NB4 (cell line): ENCODE measurements around the gene CDH13.

Experiments
- DNase-seq: peaks from one replicate; pipeline ENCODE4 v3.0.0; 2010; ENCODE audit warnings: low read depth
- H3K4me3 ChIP-seq: one replicate; pipeline ENCODE4 v1.5.1; 2011; ENCODE audit warnings: mild to moderate bottlenecking, low read depth, low read length, moderate library complexity
- CTCF ChIP-seq: IDR thresholded peaks from one replicate; pipeline ENCODE4 v1.5.1; 2012; ENCODE audit warnings: low read depth, low read length
- MYC ChIP-seq: IDR thresholded peaks from 2 replicates; pipeline ENCODE4 v1.6.1; 2011; ENCODE audit warnings: low read depth, low read length
- POLR2A ChIP-seq: IDR thresholded peaks from 2 replicates; pipeline ENCODE4 v1.6.1; 2011; ENCODE audit warnings: mild to moderate bottlenecking; ENCODE audit not compliant: insufficient read length; ENCODE audit errors: extremely low read depth
- TF ChIP-seq, protein P1 (sequence below): IDR thresholded peaks from 2 replicates; pipeline ENCODE4 v1.6.1; 2011; ENCODE audit warnings: low read depth, low read length

CDH13 gene

GRCh38 chr16:82751020-82751419 lies 124.3 kb downstream of the CDH13 start:
- no peak overlapping the region for H3K4me3 ChIP-seq
- DNase-seq = no peak
- TF ChIP-seq, protein P1, sequence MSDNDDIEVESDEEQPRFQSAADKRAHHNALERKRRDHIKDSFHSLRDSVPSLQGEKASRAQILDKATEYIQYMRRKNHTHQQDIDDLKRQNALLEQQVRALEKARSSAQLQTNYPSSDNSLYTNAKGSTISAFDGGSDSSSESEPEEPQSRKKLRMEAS = no peak
- TF ChIP-seq CTCF = no peak
- TF ChIP-seq POLR2A = no peak
- TF ChIP-seq MYC = no peak

DNA sequence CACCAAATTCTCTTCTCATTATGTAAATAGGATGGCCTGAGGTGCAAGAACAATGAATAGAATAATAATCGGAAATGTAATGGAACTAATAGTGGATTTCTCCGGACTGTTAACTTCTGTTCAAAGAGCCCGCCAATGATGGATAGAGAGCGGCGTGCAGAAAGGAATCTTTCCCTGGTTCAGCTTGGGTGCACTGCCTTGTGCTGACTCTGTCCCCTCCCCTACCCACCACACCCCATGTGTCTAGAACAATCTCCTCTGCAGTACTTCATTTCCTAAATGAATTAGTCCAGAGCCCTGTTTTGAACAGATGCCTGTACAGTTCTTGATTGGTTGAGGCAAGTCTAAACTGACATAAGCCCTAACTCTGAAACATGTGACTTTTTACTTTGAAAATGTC lies 125.4 kb downstream of the CDH13 start:
- no peak for DNase-seq
- TF ChIP-seq MYC = no peak
- no peak overlapping the region for H3K4me3 ChIP-seq

DNA sequence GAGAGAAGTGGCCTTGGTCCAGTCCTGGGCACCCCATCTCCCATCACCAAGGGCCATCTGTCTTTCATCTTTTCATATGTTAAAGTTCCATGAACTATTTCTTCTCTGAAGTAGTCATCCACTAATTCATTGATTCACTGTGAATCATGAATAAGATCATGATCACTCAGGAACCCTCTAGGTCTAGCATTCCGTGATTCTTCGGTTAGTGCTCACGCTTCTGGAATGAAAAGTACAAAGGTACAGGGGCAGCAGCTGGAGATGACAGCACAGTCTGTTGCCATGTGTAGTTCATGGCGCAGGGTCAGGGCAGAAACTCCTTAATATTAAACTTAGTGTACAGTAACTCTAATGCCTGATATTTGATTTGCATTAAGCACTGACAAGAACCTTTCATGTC lies 127.1 kb downstream of the CDH13 start:
- no peak for DNase-seq
- no peak overlapping the region for H3K4me3 ChIP-seq
- TF ChIP-seq, protein P1 = no peak
- TF ChIP-seq POLR2A (no peak), MYC (no peak), CTCF (no peak)

GRCh38 chr16:82754716-82755513 lies 128.1 kb downstream of the CDH13 start:
- TF ChIP-seq, protein P1 = no peak
- TF ChIP-seq POLR2A = no peak
- no peak for TF ChIP-seq MYC
- TF ChIP-seq CTCF = no peak
- no peak for DNase-seq
- H3K4me3 ChIP-seq = no peak overlapping the region

DNA sequence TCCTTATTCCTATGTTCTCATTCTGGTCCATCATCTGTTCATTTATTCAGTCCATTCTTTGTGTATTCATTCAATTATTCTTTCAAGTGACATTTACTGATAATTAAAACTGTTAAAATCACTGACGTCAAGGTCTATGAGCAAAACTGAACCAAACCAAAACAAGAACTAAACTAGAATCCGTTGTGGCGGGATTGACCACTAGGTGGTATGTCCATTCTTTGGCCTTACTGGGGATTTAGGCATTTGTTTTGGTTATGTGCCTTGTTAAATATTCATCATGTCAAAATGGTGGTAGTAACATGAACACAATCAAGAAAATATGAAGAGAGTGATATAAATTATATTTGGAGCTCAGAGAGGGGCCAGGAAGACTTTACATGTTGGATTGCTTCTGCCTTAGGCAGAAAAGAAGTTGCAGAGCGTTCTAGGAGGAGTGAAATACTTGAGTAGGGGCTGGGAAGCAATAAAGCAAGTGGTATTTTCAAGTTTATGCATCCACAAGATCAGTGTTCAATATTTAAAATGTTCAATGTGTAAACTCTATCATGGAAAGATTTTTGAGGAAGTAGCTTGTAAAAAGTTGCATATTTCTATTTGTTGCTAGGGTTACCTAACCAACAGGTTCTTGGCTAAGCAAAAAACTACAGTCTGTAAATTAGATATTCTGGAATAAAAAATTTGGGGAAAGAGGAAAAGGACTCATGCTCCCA lies 129.0 kb downstream of the CDH13 start:
- TF ChIP-seq POLR2A (no peak), CTCF (no peak), MYC (no peak)
- TF ChIP-seq, protein P1 = no peak
- no peak overlapping the region for H3K4me3 ChIP-seq
- no peak for DNase-seq

- no peak overlapping the region for H3K4me3 ChIP-seq
- no peak for DNase-seq
- TF ChIP-seq, protein P1 = no peak
- TF ChIP-seq POLR2A = no peak
- no peak for TF ChIP-seq MYC
- no peak for TF ChIP-seq CTCF
Measured at GRCh38 chr16:82756283-82756599, 129.5 kb downstream of the CDH13 start.
